A549 (cell line): Measurements from ENCODE around the gene ZNF324.

Source experiments
- BCL3 ChIP-seq: fragments of >200 bp; sonication (Bioruptor Twin); formaldehyde crosslinking; IDR thresholded peaks from 3 replicates; pipeline ENCODE4 v1.6.1; 2016
- CBX2 ChIP-seq: fragments of 200-600 bp; sonication (generic); IDR thresholded peaks from 2 replicates; pipeline ENCODE4 v1.6.1; 2016; ENCODE audit warnings: low read depth, mild to moderate bottlenecking, borderline replicate concordance
- CEBPB ChIP-seq, 2 experiments: fragments of >200 bp in 1 of 2; sonication (Bioruptor Twin) in 1 of 2; formaldehyde crosslinking in 1 of 2; IDR thresholded peaks; 2 replicates each; pipeline ENCODE4 v1.6.1; 2012 to 2016
- CTCF ChIP-seq: fragments of >200 bp; sonication (Bioruptor Twin); formaldehyde crosslinking; IDR thresholded peaks from 3 replicates; pipeline ENCODE4 v1.5.1; 2016
- EP300 ChIP-seq, 2 experiments: fragments of >200 bp; sonication (Bioruptor Twin); formaldehyde crosslinking; IDR thresholded peaks; 2 replicates in 1 of 2; 3 replicates in 1 of 2; pipeline ENCODE4 v1.6.1; 2016 to 2017
- FOSL2 ChIP-seq, 2 experiments: fragments of 450-650 bp in 1 of 2; fragments of >200 bp in 1 of 2; sonication (Bioruptor Twin) in 1 of 2; formaldehyde crosslinking; IDR thresholded peaks; 2 replicates each; pipeline versions ENCODE4 v1.5.0 to v1.6.1; 2016 to 2020; ENCODE audit warnings: mild to moderate bottlenecking in 1 of 2, moderate library complexity in 1 of 2
- HMGXB4 ChIP-seq: fragments of 250-450 bp; sonication (Bioruptor Pico); IDR thresholded peaks from 2 replicates; pipeline ENCODE4 v1.5.0; 2021; ENCODE audit warnings: mild to moderate bottlenecking, moderate library complexity, borderline replicate concordance
- HOXA7 ChIP-seq: fragments of 250-450 bp; sonication (Bioruptor Pico); IDR thresholded peaks from 2 replicates; pipeline ENCODE4 v1.5.0; 2020; ENCODE audit warnings: mild to moderate bottlenecking, moderate library complexity
- JUNB ChIP-seq: fragments of >200 bp; sonication (Bioruptor Twin); formaldehyde crosslinking; IDR thresholded peaks from 2 replicates; pipeline ENCODE4 v1.6.1; 2016
- POLR2A ChIP-seq: IDR thresholded peaks from 2 replicates; pipeline ENCODE4 v1.6.1; 2012; ENCODE audit warnings: mild to moderate bottlenecking, low read length
- RCOR1 ChIP-seq: fragments of 150-350 bp; IDR thresholded peaks from 2 replicates; pipeline ENCODE4 v1.6.1; 2014; ENCODE audit warnings: antibody characterized with exemption, low read length, low read depth
- REST ChIP-seq: fragments of 200-600 bp; sonication (generic); IDR thresholded peaks from 2 replicates; pipeline ENCODE4 v1.6.1; 2016; ENCODE audit warnings: antibody characterized with exemption, mild to moderate bottlenecking, moderate library complexity
- SREBF2 ChIP-seq: fragments of 450-650 bp; IDR thresholded peaks from 2 replicates; pipeline ENCODE4 v1.6.1; 2014; ENCODE audit warnings: mild to moderate bottlenecking, moderate library complexity
- USF2 ChIP-seq: fragments of 450-650 bp; IDR thresholded peaks from 2 replicates; pipeline ENCODE4 v1.6.1; 2014; ENCODE audit warnings: antibody characterized with exemption

GRCh38 chr19:58477130-58477529 lies 10.2 kb downstream of the ZNF324 start:
- TF ChIP-seq CTCF (no peak), EP300 (IDR thresholded peaks at IDR 0.05) (no peak), FOSL2 (IDR thresholded peaks at IDR 0.05) (no peak), FOSL2 (CRISPR knock-in tag; IDR thresholded peaks at IDR 0.05) (no peak), CEBPB (IDR thresholded peaks at IDR 0.05) (no peak), POLR2A (no peak), CBX2 (no peak), BCL3 (no peak), SREBF2 (no peak), USF2 (no peak), HMGXB4 (CRISPR knock-in tag) (no peak), REST (no peak), HOXA7 (CRISPR knock-in tag) (no peak), RCOR1 (no peak), JUNB (no peak)
